DMS153 treated with DMSO at 0.1 percent for 48 hours (cell line): ENCODE measurements around the gene ROBO4.

Experiments
- DNase-seq: peaks from one replicate; lab custom pipeline; 2025; ENCODE audit not compliant: unreplicated experiment; lab: John Stamatoyannopoulos, UW

ROBO4 gene

DNA sequence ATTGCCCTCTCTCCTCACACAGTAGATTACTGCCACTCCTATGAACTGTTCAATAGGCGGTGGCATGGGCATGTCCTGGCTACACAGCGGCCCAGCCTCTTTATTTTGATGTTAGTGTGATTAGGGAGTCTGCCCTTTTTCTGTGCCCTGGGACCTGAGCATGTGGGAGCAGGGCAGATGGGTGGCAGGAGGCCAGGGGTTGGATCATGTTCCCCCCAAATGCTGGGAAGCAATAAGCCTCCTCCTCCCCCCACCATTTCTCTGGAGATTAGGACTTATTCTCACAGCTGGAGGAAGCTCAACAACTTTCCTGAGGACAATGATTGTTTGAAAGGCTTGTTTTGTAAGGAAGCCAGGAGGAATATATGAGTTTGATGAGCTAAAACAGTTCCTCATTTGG lies 22.2 kb upstream of the ROBO4 start:
- no peak for DNase-seq

DNA sequence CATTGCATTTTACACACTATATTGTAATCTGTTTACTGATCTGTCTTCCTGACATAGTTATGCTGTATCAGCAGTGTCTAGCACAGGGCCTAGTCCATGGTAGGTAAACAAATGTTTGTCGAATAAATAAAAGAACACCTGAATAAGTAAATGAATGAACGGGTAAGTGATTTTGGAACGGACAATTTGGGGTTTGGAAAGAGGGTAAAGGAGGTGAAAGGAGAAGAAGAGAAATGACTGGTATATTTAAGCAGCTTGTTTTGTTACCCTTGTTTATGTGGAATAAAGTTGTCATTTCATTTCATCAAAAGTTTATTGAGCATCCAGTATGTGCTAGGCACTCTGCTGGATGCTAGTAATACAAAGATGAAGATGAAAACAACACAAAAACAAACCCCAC lies 21.3 kb upstream of the ROBO4 start, which contains the start of gene HEPN1:
Gene HEPN1 (plus strand): TSS at position 301 of the 400 bp plus-strand sequence.
- DNase-seq, result no peak

DNA sequence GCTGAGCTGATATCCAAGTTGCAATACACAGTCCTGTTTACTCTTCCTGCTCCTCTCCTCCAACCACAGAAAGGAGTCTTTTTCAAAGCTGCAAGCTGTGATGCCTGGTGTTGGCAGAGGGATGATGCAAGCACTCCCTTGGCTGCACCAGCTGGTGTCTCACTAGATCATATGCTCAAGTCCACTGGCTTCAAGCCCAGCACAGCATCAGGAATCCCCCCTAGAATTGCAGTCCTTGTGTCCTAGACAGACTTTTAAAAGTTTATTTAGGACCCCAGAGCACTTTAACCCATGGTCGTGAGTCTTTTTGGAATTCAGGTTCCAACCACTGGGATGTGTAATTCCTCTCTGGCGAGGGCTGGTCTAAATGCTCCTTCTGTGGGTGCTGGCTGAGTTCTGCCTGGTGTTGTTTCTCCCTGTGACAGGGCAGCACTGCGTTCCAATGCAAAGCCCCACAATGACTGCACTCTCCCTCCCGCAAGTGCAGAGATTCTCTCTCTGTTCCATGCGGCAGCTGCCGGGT lies 19.5 kb upstream of the ROBO4 start:
- DNase-seq, result no peak

DNA sequence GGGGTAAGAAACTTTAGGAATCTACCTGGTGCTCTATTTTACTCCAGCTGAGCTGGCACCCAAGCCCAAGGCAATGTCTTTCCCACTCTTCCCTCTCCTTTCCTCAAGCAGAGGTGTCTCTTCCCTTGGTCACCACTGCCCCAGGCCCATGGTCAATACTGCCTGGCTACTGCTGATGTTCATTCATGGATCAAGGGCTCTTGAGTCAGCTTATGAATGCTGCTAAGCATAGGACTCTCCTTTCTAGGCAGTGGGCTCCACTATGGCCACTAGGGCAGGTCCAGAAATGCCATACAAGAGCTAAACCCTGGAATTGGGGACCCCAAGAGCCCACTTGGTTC lies 18.7 kb upstream of the ROBO4 start:
- DNase-seq, result no peak

DNA sequence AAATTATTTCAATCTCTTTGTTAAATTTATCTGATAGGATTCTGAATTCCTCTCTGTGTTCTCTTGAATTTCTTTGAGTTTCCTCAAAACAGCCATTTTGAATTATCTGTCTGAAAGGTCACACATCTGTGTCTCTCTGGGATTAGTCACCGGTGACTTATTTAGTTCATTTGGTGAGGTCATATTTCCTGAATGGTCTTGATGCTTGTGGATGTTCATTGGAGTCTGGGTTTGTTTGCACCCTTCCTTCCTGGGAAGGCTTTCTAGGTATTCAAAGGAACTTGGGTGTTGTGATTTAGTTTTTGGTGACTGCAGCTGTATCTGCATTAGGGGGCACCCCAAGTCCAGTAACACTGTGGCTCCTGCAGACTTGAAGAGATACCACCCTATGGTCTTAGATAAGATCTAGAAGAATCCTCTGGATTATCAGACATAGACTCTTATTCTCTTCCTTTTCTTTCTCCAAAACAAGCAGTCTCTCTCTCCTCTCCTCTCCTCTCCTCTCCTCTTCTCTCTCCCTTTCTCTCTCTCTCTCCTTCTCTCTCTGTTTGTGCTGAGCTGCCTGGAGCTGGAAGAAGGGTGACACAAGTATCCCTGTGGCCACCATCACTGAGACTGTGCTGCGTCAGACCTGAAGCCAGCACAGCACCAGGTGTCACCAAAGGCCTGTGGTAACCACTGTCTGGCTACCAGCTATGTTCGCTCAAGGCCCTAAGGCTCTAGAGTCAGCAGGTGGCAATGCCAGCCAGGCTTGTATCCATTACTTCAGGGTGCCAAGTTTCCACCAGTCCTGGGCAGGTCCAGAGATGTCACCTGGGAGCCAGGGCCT lies 18.1 kb upstream of the ROBO4 start:
- DNase-seq, result no peak

DNA sequence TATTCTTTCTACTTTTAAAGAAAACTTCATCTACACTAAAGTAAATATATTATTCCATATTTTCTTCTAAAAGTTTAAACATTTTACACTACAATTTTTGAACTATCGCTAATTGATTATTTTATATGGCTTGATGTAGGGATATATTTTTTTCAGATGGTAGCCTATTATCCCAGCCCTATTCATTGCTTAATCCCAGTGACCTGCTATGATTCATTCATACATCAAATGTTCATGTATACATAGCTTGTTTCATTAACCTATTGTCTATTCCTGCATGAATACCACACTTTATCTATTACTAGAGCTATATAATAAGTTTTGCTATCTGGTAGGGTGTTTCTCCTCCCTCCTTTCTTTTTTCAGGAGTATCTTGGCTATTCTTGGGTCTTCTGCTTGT lies 5.0 kb upstream of the ROBO4 start:
- no peak for DNase-seq

DNA sequence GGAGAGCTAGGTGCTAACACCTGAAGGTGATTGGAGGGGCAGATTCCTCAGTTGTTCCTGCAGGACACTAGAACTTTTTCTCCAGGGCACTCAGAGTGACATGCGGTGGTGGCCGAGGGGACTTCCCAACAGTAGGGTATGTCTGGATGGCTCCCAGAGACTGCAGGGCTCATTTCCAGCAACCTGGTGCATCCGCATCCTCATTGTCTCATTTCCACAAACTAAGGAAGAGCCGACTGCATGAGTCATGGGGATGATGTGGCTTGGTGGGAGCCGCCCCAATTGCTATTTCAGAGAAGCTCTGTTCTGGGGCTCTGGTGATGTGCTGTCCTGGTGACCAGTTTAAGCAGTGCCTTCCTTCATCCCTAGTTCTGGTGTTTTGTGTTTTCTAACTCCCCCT lies 2.8 kb upstream of the ROBO4 start:
- no peak for DNase-seq

DNA sequence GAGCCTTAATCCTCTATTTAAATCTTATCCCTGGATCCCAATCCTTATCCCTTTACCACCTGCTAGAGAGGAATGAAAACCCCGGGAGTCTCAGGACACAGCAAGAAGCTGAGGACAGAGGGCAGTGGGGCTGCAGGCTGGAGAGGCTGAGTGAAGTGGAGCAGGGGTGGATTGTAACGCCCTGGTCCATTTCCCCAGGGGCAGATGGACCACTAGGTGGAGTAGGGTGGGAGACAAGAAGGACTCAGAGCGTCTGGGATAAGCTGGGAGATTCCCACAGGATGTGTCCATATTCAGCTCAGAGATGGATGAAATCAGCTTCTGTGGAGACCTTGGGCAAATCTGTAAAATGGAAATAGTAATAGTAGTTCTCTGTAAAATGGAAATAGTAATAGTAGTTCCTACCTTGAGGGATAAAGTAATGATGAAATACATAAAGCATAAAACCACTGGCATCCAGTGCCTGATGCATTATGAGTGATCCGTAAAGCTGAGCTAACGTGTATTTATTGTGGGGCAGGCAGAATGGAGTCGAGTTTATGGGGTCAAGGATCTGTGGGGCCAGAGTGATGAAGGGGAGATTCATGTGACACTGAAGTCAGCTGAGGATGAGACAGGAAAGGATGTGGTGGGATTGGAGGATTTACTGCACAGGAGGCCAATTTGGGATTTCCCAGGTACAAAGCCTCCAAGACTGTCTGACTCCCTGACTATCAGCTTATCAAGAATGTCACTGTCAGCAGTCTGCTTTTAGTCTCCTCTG lies 1.9 kb upstream of the ROBO4 start:
- no peak for DNase-seq

DNA sequence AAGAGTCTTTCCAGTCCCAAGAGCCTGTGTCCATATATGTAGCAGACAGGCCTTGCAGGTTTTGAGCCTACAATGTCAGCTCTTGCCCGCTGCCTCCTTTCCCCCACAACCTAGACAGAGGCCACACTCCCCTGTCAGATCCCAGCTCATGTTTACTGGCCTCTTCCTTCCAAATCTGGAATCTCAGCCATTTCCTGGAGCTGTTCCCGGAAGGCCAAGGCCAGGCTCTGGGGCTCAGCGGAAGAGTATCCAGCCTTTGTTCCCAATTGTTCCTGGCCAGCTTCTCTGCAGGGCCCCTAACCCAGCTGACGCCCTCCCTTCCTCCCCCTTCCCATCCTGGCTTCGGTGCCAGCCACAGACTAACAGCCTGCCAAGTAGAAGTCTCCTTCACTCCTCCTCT lies 1.0 kb upstream of the ROBO4 start:
- DNase-seq, result no peak

DNA sequence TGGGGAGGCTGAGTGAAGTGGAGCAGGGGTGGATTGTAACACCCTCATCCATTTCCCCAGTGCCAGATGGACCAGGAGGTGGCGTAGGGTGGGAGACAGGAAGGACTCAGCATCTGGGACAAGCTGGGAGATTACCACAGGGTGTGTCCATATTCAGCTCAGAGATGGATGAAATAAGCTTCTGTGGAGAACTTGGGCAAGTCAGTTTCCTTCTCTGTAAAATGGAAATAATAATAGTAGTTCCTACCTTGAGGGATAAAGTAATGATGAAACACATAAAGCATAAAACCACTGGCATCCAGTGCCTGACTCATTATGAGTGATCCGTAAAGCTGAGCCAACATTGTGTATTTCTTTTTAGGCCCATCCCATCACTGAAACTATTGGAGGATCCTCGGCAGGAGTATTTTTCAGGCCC lies 607 bp upstream of the ROBO4 start:
- DNase-seq, result no peak

DNA sequence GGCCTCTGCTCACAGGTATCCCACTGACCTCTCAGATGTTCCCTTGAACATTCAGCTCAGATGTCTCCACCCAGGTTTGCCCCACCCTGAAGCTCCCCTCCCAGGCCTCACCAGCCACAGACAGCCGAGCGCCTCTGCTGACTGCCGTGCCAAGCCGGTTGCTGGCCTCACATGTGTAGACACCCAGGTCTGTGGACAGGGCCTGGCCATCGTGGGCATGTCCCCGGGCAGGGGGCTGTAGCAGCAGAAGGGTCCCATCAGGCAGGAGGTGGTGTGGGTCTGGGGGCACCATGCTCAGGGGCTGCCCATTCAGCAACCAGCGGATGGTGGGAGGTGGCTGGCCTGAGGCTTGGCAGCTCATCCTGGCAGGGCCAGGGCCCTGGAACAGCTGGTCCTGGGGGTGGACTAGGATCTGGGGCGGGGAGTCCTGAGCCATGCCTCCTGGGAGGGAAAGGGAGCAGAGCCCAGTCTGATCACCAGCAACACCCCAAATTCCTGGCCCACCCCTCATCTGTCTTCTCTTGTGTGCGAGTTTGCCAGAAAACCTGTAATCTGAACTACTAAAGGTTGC lies 759 bp downstream of the ROBO4 start:
- no peak for DNase-seq

DNA sequence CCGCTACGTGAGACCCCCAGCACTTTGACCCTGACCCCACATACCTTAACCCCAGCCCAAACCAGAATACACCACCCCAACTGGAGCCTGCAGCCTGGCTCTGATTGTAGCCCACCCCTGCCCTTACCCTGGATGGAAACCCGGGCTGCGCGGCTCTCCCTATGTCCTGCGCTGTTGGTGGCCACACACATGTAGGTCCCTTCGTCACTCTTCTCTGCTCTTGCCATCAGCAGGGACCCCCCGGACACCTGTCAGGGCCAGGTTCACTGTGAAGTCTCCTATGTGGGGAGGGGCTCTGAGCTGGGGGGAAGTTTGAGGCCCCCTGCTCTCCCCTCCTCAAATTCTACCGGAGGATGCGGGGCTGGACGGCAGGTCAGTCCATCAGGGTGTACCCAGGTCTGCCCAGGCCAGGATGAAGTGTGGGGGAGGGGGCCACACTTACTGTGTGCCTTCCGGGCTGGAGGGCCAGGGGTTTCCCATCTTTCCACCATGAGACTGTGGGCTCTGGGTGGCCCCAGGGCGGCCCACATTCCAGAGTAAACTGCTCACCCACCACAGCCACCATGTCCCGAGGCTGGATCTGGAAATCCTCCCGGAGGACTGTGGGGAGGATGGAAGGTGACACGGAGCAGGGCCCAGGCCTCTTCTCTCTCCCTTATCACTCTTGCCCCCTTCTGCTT lies 1.5 kb downstream of the ROBO4 start:
- DNase-seq, result no peak

DNA sequence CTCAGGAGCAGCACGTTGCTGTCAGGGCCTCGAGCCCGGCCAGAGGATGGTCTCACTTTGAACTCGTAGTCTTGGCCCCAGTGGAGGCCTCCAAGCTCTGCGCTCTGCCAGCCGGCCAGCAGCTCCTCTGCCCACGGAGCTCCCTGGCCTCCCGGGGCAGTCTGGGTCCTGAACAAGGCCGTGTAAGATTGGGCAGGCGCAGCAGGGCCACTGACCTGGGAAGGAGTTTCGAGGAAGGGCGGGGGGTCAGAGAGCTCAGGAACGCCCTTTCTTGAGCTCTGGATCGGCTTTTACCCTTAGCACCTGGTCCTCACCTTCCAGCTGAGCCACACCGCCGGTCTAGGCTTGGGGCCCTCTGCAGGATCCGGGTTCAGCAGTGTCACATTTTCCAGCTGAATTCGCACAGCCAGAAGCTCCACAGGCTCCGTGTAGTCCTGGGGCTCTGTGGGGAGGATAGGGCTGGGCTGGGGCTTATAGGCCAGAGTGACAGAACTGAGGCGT lies 2.1 kb downstream of the ROBO4 start:
- DNase-seq, result no peak

DNA sequence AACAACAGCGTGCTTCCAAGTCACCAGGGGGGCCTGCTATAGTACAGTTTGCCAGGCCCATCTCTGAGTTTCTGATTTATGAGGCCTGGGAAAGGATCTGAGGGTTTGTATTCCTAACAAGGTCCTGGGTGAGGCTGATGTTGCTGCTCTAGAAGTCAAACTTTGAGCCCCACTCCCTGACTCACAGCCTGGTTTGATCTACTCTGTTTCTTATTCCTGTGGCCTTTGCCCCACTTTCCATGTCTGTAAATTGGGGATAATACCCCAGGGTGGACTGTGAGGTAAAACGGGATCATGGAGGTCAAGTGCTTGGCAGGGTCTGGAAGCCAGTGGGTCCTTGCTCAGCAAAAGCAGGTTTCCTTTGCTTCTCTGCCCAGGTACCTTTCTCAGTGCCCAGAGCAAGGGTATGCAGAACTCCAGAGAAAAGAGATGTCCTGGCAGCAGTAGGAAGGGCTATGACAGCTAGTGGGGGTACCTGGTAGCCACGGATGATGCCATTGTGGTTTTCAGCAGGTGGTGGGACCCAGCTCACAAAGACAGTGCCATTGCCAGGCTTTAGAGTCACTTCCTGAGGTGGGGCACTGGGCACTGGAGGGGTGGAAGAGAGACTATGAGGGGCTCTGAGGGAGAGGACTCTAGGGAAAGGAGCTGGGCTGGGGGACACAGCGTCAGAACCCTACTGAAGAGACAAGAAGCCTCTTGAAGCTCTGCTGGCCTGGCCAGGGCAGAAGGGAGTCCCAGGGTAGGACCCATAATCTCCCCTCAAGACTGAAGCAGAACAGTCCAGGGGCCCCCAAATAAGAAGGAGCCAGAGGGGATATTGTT lies 2.8 kb downstream of the ROBO4 start:
- DNase-seq, result no peak

DNA sequence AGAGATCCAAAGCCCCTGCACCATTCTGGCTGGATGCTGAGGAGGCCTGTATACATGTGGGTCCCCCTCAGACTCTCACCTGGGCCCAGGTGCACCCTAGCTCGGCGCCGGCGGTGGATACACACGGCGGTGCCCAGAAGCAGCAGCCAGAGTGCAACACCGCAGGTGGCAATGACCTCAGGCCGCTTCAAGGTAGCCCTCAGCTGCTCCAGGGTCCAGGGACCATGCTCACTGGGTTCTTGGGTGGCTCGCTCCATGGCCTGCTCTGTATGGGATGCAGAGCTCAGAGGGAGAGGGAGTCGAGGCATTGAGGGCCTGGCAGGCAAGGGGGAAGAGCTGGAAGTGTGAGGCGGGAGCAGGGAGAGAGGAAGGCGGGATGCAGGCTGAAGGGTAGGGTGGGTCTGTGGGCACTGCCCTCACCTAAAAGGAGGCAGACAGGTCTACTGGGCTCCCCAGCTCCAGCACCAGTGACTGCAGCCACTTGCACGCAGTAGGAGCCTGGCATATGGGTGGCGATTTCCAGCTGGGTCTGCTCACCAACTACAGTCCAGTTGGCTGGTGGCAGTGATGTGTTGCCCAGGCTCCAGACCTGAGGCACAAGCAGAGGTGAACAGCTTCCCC lies 3.8 kb downstream of the ROBO4 start:
- DNase-seq, result no peak

DNA sequence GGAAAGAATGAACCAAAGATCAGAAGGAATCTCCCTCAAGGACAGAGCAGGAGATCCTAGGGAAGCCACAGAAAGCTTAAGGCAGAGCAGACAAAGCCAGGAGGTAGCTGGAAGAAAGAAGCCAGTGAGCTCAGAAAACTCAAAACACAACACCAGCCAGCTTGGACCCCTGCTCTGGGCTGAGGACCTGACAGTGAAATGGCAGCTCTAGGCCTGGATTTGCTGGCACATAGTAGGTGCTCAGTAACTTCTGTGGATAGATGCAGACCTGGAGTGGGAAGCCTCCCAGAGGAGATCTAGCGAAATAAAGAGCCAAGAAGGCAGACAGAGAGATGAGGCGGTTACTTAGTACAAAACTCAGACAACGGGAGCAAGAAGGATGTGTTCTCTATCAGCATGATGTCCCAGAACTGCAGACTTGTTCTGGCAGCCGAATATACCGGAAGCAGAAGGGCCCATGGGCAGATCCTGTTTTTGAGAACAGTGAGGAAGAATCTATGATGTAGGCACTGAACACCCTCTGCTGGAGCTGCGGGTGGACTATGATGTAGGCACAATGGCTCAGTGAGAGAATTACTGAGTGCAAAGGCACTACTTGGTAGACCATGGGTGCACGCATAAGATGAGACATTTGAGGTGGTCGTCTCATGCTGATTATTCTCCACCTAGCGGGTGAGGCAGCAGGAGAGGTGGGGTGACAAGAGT lies 4.8 kb downstream of the ROBO4 start:
- DNase-seq, result no peak

DNA sequence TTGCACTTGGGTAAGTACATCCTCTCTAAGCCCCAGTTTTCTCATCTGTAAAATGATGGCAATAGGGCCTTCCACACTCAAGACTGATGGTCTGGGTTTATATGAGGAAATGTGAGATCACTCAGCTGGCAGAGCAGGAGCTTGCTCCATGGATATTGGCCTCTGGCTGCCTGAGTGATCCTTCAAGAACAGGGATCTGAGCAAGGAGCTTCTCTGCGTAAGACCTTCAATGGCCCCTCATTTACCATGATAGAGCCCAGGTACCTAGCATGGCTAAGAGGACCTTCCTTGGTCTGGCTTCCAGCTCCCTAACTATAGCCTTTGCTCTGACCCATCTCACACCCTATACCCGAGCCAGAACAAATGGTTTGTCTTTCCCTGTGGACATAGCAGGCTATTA lies 5.5 kb downstream of the ROBO4 start:
- DNase-seq, result no peak

DNA sequence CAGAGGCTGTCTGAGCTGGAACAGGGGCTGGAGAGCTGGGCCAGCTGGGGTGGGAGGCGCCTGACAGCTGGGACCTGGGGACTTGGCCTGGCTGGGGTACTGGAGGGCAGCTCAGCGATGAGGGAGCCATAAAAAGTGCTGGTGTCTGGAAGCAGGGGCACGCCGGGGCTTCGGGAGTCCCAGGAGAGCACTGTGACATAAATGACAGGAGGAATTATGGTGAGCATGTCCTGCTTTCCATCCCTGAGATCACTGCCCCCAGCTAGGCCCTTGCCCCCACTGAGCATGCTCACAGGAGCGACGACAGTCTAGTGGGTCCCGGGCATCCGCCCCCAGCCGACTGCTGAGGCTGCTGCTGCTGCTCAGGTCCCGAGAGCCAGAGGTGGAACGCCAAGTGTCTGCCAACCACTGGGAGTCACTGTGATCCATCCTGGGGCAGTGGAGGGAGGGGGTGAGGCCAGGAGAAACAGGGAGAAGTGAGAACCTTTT lies 6.2 kb downstream of the ROBO4 start:
- no peak for DNase-seq
